ENCODE measurements around the gene KRT82. TPM values are rescaled to one million over a fixed set of nuclear protein-coding genes. Genes with fewer than 3 reads are reported as not detected.

The KRT82 gene
- total RNA-seq, 2 experiments from 2014 or later = not detected

- no peaks in the 10 kb centered on the region for H4K20me1 ChIP-seq (ENCODE audit: insufficient read depth, low read length)
- H3K27ac ChIP-seq (ENCODE audit: low read depth, low read length, poor library complexity, severe bottlenecking) = no peak overlapping the region
- no peak for DNase-seq (ENCODE audit: low spot score)
- ChIA-PET POLR2A (no interaction called here), CTCF (ENCODE audit: unreplicated experiment) (interaction anchor here (0.6 kb wide), 1 partner anchor 525 kb away, joined by 3 read pairs; no protein-coding TSS in a partner anchor)
- BruUV-seq (replicated peaks) = no TSS peak
- no peak overlapping the region for H2AFZ ChIP-seq (ENCODE audit: low read length)
- no peaks in the 10 kb centered on the region for H3K36me3 ChIP-seq (ENCODE audit: insufficient read depth, low read length)
- intact Hi-C loops (cut with micrococcal nuclease; ENCODE audit: unreplicated experiment) = no loop called here
- 0 out of 2 replicates have a peak, but pooled peaks cover 1% of the 10 kb centered on the region for H3K9me3 ChIP-seq (ENCODE audit: low read length)
- H3K4me2 ChIP-seq (ENCODE audit: low read length) = no peak overlapping the region
- no peak overlapping the region for H3K4me3 ChIP-seq (ENCODE audit: low read depth, low read length, poor library complexity, severe bottlenecking)
- no peaks in the 10 kb centered on the region for H3K9me2 ChIP-seq (ENCODE audit: insufficient read depth, low read length)
- H3K79me2 ChIP-seq (ENCODE audit: insufficient read depth, low read depth, low read length) = no peaks in the 10 kb centered on the region
- TF ChIP-seq EZH2phosphoT487 (IDR thresholded peaks at IDR 0.05; ENCODE audit: borderline replicate concordance, low read depth, low read length) = no peak
- TF ChIP-seq CTCF (conservative IDR thresholded peaks at IDR 0.05; ENCODE audit: low read length) = no peak
- no peaks in the 10 kb centered on the region for H3K4me1 ChIP-seq (ENCODE audit: insufficient read depth, low read length, poor library complexity, severe bottlenecking)
Observed at GRCh38 chr12:52368508-52368907, 37.6 kb downstream of the KRT82 start.

- H3K4me1 ChIP-seq (ENCODE audit: insufficient read depth, low read length, poor library complexity, severe bottlenecking) = no peaks in the 10 kb centered on the region
- no peak for DNase-seq (ENCODE audit: low spot score)
- CTCF ChIA-PET (ENCODE audit: unreplicated experiment) = no interaction called here
- H2AFZ ChIP-seq (ENCODE audit: low read length) = no peak overlapping the region
- H4K20me1 ChIP-seq (ENCODE audit: insufficient read depth, low read length) = no peaks in the 10 kb centered on the region
- BruUV-seq (replicated peaks) = no TSS peak
- TF ChIP-seq EZH2phosphoT487 (IDR thresholded peaks at IDR 0.05; ENCODE audit: borderline replicate concordance, low read depth, low read length) (no peak), CTCF (conservative IDR thresholded peaks at IDR 0.05; ENCODE audit: low read length) (no peak)
- no peak overlapping the region for H3K4me3 ChIP-seq (ENCODE audit: low read depth, low read length, poor library complexity, severe bottlenecking)
- no peak overlapping the region for H3K27ac ChIP-seq (ENCODE audit: low read depth, low read length, poor library complexity, severe bottlenecking)
- H3K9me2 ChIP-seq (ENCODE audit: insufficient read depth, low read length) = no peaks in the 10 kb centered on the region
- H3K79me2 ChIP-seq (ENCODE audit: insufficient read depth, low read depth, low read length) = no peaks in the 10 kb centered on the region
- H3K4me2 ChIP-seq (ENCODE audit: low read length) = no peak overlapping the region
- H3K36me3 ChIP-seq (ENCODE audit: insufficient read depth, low read length) = no peaks in the 10 kb centered on the region
- POLR2A ChIA-PET = no interaction called here
- intact Hi-C loops (cut with micrococcal nuclease; ENCODE audit: unreplicated experiment) = no loop called here
- H3K9me3 ChIP-seq (ENCODE audit: low read length) = no peaks in the 10 kb centered on the region
Observed at GRCh38 chr12:52367876-52368275, 38.3 kb downstream of the KRT82 start.

GRCh38 chr12:52366738-52367485, 39.2 kb downstream of the KRT82 start, which contains the start of gene KRT85:
KRT85 (minus strand) TSS chr12:52367481; CDS start chr12:52367405, 76 bp downstream.
- Histone ChIP-seq H4K20me1 (ENCODE audit: insufficient read depth, low read length) (no peaks in the 10 kb centered on the region), H3K9me2 (ENCODE audit: insufficient read depth, low read length) (no peaks in the 10 kb centered on the region), H2AFZ (ENCODE audit: low read length) (no peak within 1 kb of the TSS), H3K9me3 (ENCODE audit: low read length) (no peaks in the 10 kb centered on the region), H3K36me3 (ENCODE audit: insufficient read depth, low read length) (no peaks in the 10 kb centered on the region), H3K4me1 (ENCODE audit: insufficient read depth, low read length, poor library complexity, severe bottlenecking) (no peaks in the 10 kb centered on the region), H3K4me3 (ENCODE audit: low read depth, low read length, poor library complexity, severe bottlenecking) (no peak within 1 kb of the TSS), H3K27ac (ENCODE audit: low read depth, low read length, poor library complexity, severe bottlenecking) (no peak within 1 kb of the TSS), H3K4me2 (ENCODE audit: low read length) (no peak within 1 kb of the TSS), H3K79me2 (ENCODE audit: insufficient read depth, low read depth, low read length) (no peaks in the 10 kb centered on the region)
- intact Hi-C loops (cut with micrococcal nuclease; ENCODE audit: unreplicated experiment) = no loop called here
- no peak for DNase-seq (ENCODE audit: low spot score)
- POLR2A ChIA-PET = no interaction called here
- CTCF ChIA-PET (ENCODE audit: unreplicated experiment) = no interaction called here
- TF ChIP-seq EZH2phosphoT487 (IDR thresholded peaks at IDR 0.05; ENCODE audit: borderline replicate concordance, low read depth, low read length) (no peak), CTCF (conservative IDR thresholded peaks at IDR 0.05; ENCODE audit: low read length) (no peak)
- BruUV-seq (replicated peaks) = no TSS peak
